ENCODE results near the gene RRAGD. TPM values are rescaled to one million over a fixed set of nuclear protein-coding genes. Genes with fewer than 3 reads are reported as not detected.

Gene RRAGD
- total RNA-seq (31.5 TPM), polyA plus RNA-seq (ENCODE audit: insufficient read depth, low read depth, low replicate concordance) (51.6 TPM)
- long read RNA-seq, donor 1, full-length matches to known transcripts = 4 of 4 reads
- long read RNA-seq, donor 1, partial matches to known transcripts = 0 of 4 reads
- long read RNA-seq, donor 1, other reads (novel, unspliced or antisense) = 0 of 4 reads
- long read RNA-seq, donor 2, full-length matches to known transcripts = 10 of 10 reads
- long read RNA-seq, donor 2, partial matches to known transcripts = 0 of 10 reads
- long read RNA-seq, donor 2, other reads (novel, unspliced or antisense) = 0 of 10 reads
- long read RNA-seq, donor 3, full-length matches to known transcripts = 9 of 9 reads
- long read RNA-seq, donor 3, partial matches to known transcripts = 0 of 9 reads
- long read RNA-seq, donor 3, other reads (novel, unspliced or antisense) = 0 of 9 reads
- long read RNA-seq, donor 4, full-length matches to known transcripts = 7 of 7 reads
- long read RNA-seq, donor 4, partial matches to known transcripts = 0 of 7 reads
- long read RNA-seq, donor 4, other reads (novel, unspliced or antisense) = 0 of 7 reads
- long read RNA-seq, donor 5 = 0 reads
- long read RNA-seq, donor 6, full-length matches to known transcripts = 9 of 9 reads
- long read RNA-seq, donor 6, partial matches to known transcripts = 0 of 9 reads
- long read RNA-seq, donor 6, other reads (novel, unspliced or antisense) = 0 of 9 reads
- long read RNA-seq, donor 7, full-length matches to known transcripts = 28 of 34 reads
- long read RNA-seq, donor 7, partial matches to known transcripts = 1 of 34 reads
- long read RNA-seq, donor 7, other reads (novel, unspliced or antisense) = 5 of 34 reads
- long read RNA-seq, donor 8, full-length matches to known transcripts = 5 of 5 reads
- long read RNA-seq, donor 8, partial matches to known transcripts = 0 of 5 reads
- long read RNA-seq, donor 8, other reads (novel, unspliced or antisense) = 0 of 5 reads
- long read RNA-seq, donor 9, full-length matches to known transcripts = 1 of 1 reads
- long read RNA-seq, donor 9, partial matches to known transcripts = 0 of 1 reads
- long read RNA-seq, donor 9, other reads (novel, unspliced or antisense) = 0 of 1 reads
- long read RNA-seq, donor 10, full-length matches to known transcripts = 5 of 5 reads
- long read RNA-seq, donor 10, partial matches to known transcripts = 0 of 5 reads
- long read RNA-seq, donor 10, other reads (novel, unspliced or antisense) = 0 of 5 reads

- DNase-seq (peak; percentile 81 to 92 (median 88)), FAIRE-seq (no peak)
- H3K9me3 ChIP-seq (ENCODE audit: control insufficient read depth in 2 of 3, insufficient read depth in 1 of 3, low read length in 3 of 3) = no peaks in the 10 kb centered on the region
- H3K4me3 ChIP-seq (ENCODE audit: low read length in 3 of 3) = peak within 1 kb of the TSS; percentile 61 to 73 (median 70)
- intact Hi-C loops (cut with DNase I) = no loop called here
- H3K36me3 ChIP-seq (ENCODE audit: control insufficient read depth in 2 of 3, insufficient read depth in 3 of 3, low read length in 3 of 3) = no peaks in the 10 kb centered on the region
- peaks cover 0 to 9% (median 6%) of the 10 kb centered on the region in 3 donors for H3K4me1 ChIP-seq (ENCODE audit: control insufficient read depth in 2 of 3, insufficient read depth in 2 of 3, low read depth in 1 of 3, low read length in 3 of 3)
- no peaks in the 10 kb centered on the region for H3K27me3 ChIP-seq (ENCODE audit: control insufficient read depth, insufficient read depth, low read length)
- peak within 1 kb of the TSS in 2 of 3 donors; percentile 83 to 85 for H3K9ac ChIP-seq (ENCODE audit: low read length in 3 of 3)
- TF ChIP-seq CTCF (IDR thresholded peaks at IDR 0.05; ENCODE audit: borderline replicate concordance, extremely low read depth, insufficient read depth) = no peak
- peak within 1 kb of the TSS; percentile 92 for H3K27ac ChIP-seq (ENCODE audit: low read depth in 2 of 2, low read length in 2 of 2)
These were observed at the start of gene RRAGD for GRCh38 chr6:89412071-89413005. RRAGD (minus strand) TSS chr6:89412273; CDS start chr6:89411993, 280 bp downstream.

- DNase-seq = no peak
- FAIRE-seq = no peak
- Histone ChIP-seq H3K9ac (ENCODE audit: low read length in 3 of 3) (no peak overlapping the region), H3K27ac (ENCODE audit: low read depth in 2 of 2, low read length in 2 of 2) (no peak overlapping the region), H3K36me3 (ENCODE audit: control insufficient read depth in 2 of 3, insufficient read depth in 3 of 3, low read length in 3 of 3) (no peaks in the 10 kb centered on the region), H3K4me3 (ENCODE audit: low read length in 3 of 3) (no peak overlapping the region), H3K27me3 (ENCODE audit: control insufficient read depth, insufficient read depth, low read length) (no peaks in the 10 kb centered on the region), H3K9me3 (ENCODE audit: control insufficient read depth in 2 of 3, insufficient read depth in 1 of 3, low read length in 3 of 3) (no peaks in the 10 kb centered on the region), H3K4me1 (ENCODE audit: control insufficient read depth in 2 of 3, insufficient read depth in 2 of 3, low read depth in 1 of 3, low read length in 3 of 3) (no peaks in the 10 kb centered on the region)
- intact Hi-C loops (cut with DNase I) = no loop called here
- no peak for TF ChIP-seq CTCF (IDR thresholded peaks at IDR 0.05; ENCODE audit: borderline replicate concordance, extremely low read depth, insufficient read depth)
These were observed 48.6 kb upstream of the RRAGD start for GRCh38 chr6:89460713-89461112.

GRCh38 chr6:89459501-89459900, 47.4 kb upstream of the RRAGD start:
- H3K4me3 ChIP-seq (ENCODE audit: low read length in 3 of 3) = no peak overlapping the region
- DNase-seq (no peak), FAIRE-seq (no peak)
- no peak for TF ChIP-seq CTCF (IDR thresholded peaks at IDR 0.05; ENCODE audit: borderline replicate concordance, extremely low read depth, insufficient read depth)
- H3K4me1 ChIP-seq (ENCODE audit: control insufficient read depth in 2 of 3, insufficient read depth in 2 of 3, low read depth in 1 of 3, low read length in 3 of 3) = no peaks in the 10 kb centered on the region
- no peaks in the 10 kb centered on the region for H3K27me3 ChIP-seq (ENCODE audit: control insufficient read depth, insufficient read depth, low read length)
- intact Hi-C loops (cut with DNase I) = no loop called here
- no peaks in the 10 kb centered on the region for H3K36me3 ChIP-seq (ENCODE audit: control insufficient read depth in 2 of 3, insufficient read depth in 3 of 3, low read length in 3 of 3)
- H3K9me3 ChIP-seq (ENCODE audit: control insufficient read depth in 2 of 3, insufficient read depth in 1 of 3, low read length in 3 of 3) = no peaks in the 10 kb centered on the region
- H3K27ac ChIP-seq (ENCODE audit: low read depth in 2 of 2, low read length in 2 of 2) = no peak overlapping the region
- H3K9ac ChIP-seq (ENCODE audit: low read length in 3 of 3) = no peak overlapping the region

All from kidney (tissue), 22 donors.